GM13976 (cell line): ENCODE data around the gene RAB20.
A peak's percentile ranks its signal among the peaks of the same experiment; 100 is the strongest.

Experiments used
- DNase-seq: peaks from one replicate; pipeline ENCODE4 v3.0.0; 2012; ENCODE audit warnings: low spot score
- CTCF ChIP-seq: IDR thresholded peaks from 2 replicates; pipeline ENCODE4 v1.5.1; 2012; ENCODE audit warnings: borderline replicate concordance, mild to moderate bottlenecking; ENCODE audit not compliant: insufficient read depth; ENCODE audit errors: extremely low read depth, missing control alignments, control extremely low read depth
- in situ Hi-C: fragments of 300-500 bp; cut with MboI; formaldehyde crosslinking; loops from one replicate; pipeline ENCODE4 v1.12.0; 2022; ENCODE audit warnings: low sequenced_read_pairs, mixed read lengths, inconsistent platforms; ENCODE audit not compliant: unreplicated experiment

RAB20 gene

DNA sequence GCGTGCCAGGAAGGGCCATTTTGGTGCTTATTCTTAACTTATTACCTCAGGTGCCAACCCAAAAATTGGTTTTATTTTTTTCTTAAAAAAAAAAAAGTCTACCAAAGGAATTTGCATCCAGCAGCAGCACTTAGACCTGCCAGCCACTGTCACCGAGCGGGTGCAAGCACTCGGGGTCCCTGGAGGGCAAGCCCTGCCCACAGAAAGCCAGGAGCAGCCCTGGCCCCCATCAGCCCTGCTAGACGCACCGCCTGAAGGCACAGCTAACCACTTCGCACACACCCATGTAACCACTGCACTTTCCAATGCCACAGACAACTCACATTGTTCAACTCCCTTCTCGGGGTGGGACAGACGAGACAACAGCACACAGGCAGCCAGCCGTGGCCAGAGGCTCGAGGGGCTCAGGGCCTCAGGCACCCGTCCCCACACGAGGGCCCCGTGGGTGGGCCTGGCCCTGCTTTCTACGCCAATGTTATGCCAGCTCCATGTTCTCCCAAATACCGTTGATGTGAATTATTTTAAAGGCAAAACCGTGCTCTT is 49.3 kb downstream of the RAB20 start:
- no peak for TF ChIP-seq CTCF
- in situ Hi-C loops = no loop called here
- no peak for DNase-seq

DNA sequence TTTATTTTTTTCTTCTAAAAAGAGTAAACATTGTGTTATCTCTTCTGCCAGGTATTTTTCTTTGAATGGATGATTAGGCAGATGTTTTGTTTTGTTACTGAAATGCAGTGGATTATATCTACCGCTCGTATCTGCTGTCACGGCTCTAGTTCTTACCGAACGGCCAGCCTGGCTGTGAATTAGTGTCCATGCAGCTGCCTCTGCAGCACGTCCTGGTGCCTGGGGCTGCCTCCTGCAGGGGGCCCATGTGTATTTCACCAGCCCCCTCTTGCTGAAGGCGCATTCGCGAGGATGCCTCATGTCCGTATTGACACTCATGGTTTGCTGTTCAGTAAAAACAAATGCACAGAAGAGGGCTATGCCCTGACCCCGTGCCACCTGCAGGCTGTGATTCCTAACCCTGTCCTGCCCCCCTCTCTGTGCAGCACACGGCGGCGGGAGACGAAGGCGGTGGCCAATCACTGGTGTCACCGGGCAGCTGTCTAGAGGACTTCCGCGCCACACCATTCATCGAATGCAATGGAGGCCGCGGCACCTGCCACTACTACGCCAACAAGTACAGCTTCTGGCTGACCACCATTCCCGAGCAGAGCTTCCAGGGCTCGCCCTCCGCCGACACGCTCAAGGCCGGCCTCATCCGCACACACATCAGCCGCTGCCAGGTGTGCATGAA is 49.9 kb downstream of the RAB20 start:
- in situ Hi-C loops = no loop called here
- no peak for DNase-seq
- no peak for TF ChIP-seq CTCF

GRCh38 chr13:110509971-110510786 is 51.3 kb downstream of the RAB20 start:
- in situ Hi-C loops = no loop called here
- peak; percentile 75 for DNase-seq
- no peak for TF ChIP-seq CTCF

- no peak for DNase-seq
- in situ Hi-C loops = no loop called here
- no peak for TF ChIP-seq CTCF
These were observed 52.0 kb downstream of the RAB20 start for GRCh38 chr13:110509478-110509926.

GRCh38 chr13:110507678-110508381 is 53.7 kb downstream of the RAB20 start:
- DNase-seq = no peak
- in situ Hi-C loops = no loop called here
- no peak for TF ChIP-seq CTCF

DNA sequence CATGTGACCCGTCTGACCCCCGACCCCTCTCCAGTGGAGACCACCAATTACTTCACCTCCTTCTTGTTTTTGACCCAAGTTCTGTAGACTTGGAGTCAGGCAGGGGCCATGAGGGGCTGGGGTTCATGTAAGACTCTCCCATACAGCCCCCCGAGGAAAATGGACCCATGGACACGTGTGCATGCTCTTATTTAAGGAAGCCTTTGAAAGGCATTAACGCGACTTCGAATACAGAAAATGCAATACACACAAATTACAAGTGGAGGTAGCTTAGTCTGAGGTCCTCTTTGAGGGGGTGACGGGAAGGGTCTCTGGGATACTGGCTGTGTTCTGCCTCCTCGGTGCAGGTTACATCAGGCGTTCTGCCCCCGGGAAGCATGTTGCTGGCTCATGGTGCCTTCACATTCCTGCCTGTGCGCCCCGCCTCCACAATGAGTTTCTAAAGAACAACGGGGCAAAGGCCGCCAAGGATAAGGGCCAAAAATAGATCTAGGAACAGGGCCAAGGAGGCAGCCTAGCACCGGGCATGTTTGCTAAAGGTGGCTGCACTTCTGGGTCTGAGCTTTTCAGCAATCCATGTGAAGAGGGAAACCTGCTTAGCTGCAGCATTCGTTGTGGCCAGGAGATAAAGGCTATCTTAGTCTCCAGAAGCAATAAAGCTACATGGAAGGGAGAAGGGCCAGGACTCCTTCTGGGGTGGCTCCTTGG is 54.5 kb downstream of the RAB20 start:
- no peak for TF ChIP-seq CTCF
- DNase-seq = no peak
- in situ Hi-C loops = no loop called here
